Effector memory CD4-positive, alpha-beta T cell (primary cell): ENCODE data around the gene BATF.

Experiments used
- DNase-seq, 3 donors: peaks; one replicate each; pipeline ENCODE4 v3.0.0-alpha.2; 2020
- H3K27ac ChIP-seq: 2 replicates; pipeline ENCODE4 v1.7.0; 2013; ENCODE audit warnings: mild to moderate bottlenecking, low read length, moderate library complexity; ENCODE audit not compliant: insufficient read depth, poor library complexity, severe bottlenecking
- H3K27me3 ChIP-seq: replicated peaks from 2 replicates; pipeline ENCODE4 v1.7.0; 2013; ENCODE audit warnings: mild to moderate bottlenecking, low read length; ENCODE audit not compliant: insufficient read depth, control insufficient read depth, poor library complexity, severe bottlenecking
- H3K36me3 ChIP-seq: 2 replicates; pipeline ENCODE4 v1.7.0; 2013; ENCODE audit warnings: mild to moderate bottlenecking, low read length, moderate library complexity; ENCODE audit not compliant: control insufficient read depth, insufficient read depth
- H3K4me1 ChIP-seq: 2 replicates; pipeline ENCODE4 v1.7.0; 2013; ENCODE audit warnings: low read length, mild to moderate bottlenecking; ENCODE audit not compliant: control insufficient read depth, insufficient read depth, poor library complexity, severe bottlenecking
- H3K4me3 ChIP-seq: 2 replicates; pipeline ENCODE4 v1.7.0; 2013; ENCODE audit warnings: low read length, low read depth, mild to moderate bottlenecking; ENCODE audit not compliant: insufficient read depth, poor library complexity, severe bottlenecking
- H3K9me3 ChIP-seq: 2 replicates; pipeline ENCODE4 v1.7.0; 2013; ENCODE audit warnings: mild to moderate bottlenecking, low read length, moderate library complexity; ENCODE audit not compliant: control insufficient read depth

The BATF gene

GRCh38 chr14:75568140-75568539 lies 45.9 kb downstream of the BATF start:
- Histone ChIP-seq H3K27ac (no peak overlapping the region), H3K4me3 (no peak overlapping the region), H3K27me3 (no peaks in the 10 kb centered on the region), H3K36me3 (no peaks in the 10 kb centered on the region), H3K9me3 (no peaks in the 10 kb centered on the region), H3K4me1 (peaks cover 8% of the 10 kb centered on the region)
- no peak for DNase-seq

- Histone ChIP-seq H3K4me3 (no peak overlapping the region), H3K4me1 (peaks cover 8% of the 10 kb centered on the region), H3K27ac (no peak overlapping the region), H3K27me3 (no peaks in the 10 kb centered on the region), H3K9me3 (no peaks in the 10 kb centered on the region), H3K36me3 (no peaks in the 10 kb centered on the region)
- no peak for DNase-seq
Measured at GRCh38 chr14:75568791-75569190, 46.5 kb downstream of the BATF start.

- H3K9me3 ChIP-seq: no peaks in the 10 kb centered on the region
Measured at GRCh38 chr14:75570797-75571196, 48.5 kb downstream of the BATF start.

GRCh38 chr14:75572104-75572503 lies 49.8 kb downstream of the BATF start:
- H3K27me3 ChIP-seq: no peaks in the 10 kb centered on the region
- H3K4me1 ChIP-seq: no peaks in the 10 kb centered on the region
- H3K4me3 ChIP-seq: no peak overlapping the region
- H3K36me3 ChIP-seq: no peaks in the 10 kb centered on the region
- no peaks in the 10 kb centered on the region for H3K9me3 ChIP-seq
- DNase-seq: no peak
- H3K27ac ChIP-seq: no peak overlapping the region

More at GRCh38 chr14:75570797-75571196, 48.5 kb downstream of the BATF start:
- Histone ChIP-seq H3K27ac (no peak overlapping the region), H3K4me3 (no peak overlapping the region), H3K27me3 (no peaks in the 10 kb centered on the region), H3K36me3 (no peaks in the 10 kb centered on the region), H3K4me1 (peaks cover 8% of the 10 kb centered on the region)
- no peak for DNase-seq

GRCh38 chr14:75577090-75577489 lies 54.8 kb downstream of the BATF start:
- H3K4me1 ChIP-seq: peaks cover 10% of the 10 kb centered on the region
- H3K27ac ChIP-seq: no peak overlapping the region
- no peaks in the 10 kb centered on the region for H3K27me3 ChIP-seq
- H3K9me3 ChIP-seq: no peaks in the 10 kb centered on the region
- H3K4me3 ChIP-seq: no peak overlapping the region
- H3K36me3 ChIP-seq: no peaks in the 10 kb centered on the region
- no peak for DNase-seq

- no peaks in the 10 kb centered on the region for H3K9me3 ChIP-seq
- DNase-seq: peak; percentile 32 to 49 (median 49)
- H3K4me3 ChIP-seq: peak overlapping the region; percentile 68
- H3K4me1 ChIP-seq: peaks cover 10% of the 10 kb centered on the region
- H3K36me3 ChIP-seq: no peaks in the 10 kb centered on the region
- no peaks in the 10 kb centered on the region for H3K27me3 ChIP-seq
- peak overlapping the region; percentile 56 for H3K27ac ChIP-seq
Measured at GRCh38 chr14:75577729-75578101, 55.4 kb downstream of the BATF start.

- Histone ChIP-seq H3K4me3 (peak within 1 kb of the TSS; percentile 68), H3K9me3 (no peaks in the 10 kb centered on the region), H3K27me3 (no peaks in the 10 kb centered on the region), H3K36me3 (no peaks in the 10 kb centered on the region), H3K4me1 (peaks cover 10% of the 10 kb centered on the region), H3K27ac (peak within 1 kb of the TSS; percentile 56)
- peak; percentile 31 to 53 (median 48) for DNase-seq
Measured at GRCh38 chr14:75578102-75578785, 56.0 kb downstream of the BATF start, which contains the start of gene FLVCR2. FLVCR2 (plus strand) TSS chr14:75578620; CDS start chr14:75578973, 353 bp downstream.

- no peak for DNase-seq
- Histone ChIP-seq H3K4me3 (peak overlapping the region; percentile 68), H3K27me3 (no peaks in the 10 kb centered on the region), H3K9me3 (no peaks in the 10 kb centered on the region), H3K36me3 (no peaks in the 10 kb centered on the region), H3K27ac (no peak overlapping the region), H3K4me1 (peaks cover 10% of the 10 kb centered on the region)
Measured at GRCh38 chr14:75578786-75579337, 56.6 kb downstream of the BATF start.

GRCh38 chr14:75579338-75579864 lies 57.1 kb downstream of the BATF start:
- Histone ChIP-seq H3K9me3 (no peaks in the 10 kb centered on the region), H3K4me3 (peak overlapping the region; percentile 68), H3K36me3 (no peaks in the 10 kb centered on the region), H3K4me1 (peaks cover 10% of the 10 kb centered on the region), H3K27me3 (no peaks in the 10 kb centered on the region), H3K27ac (no peak overlapping the region)
- no peak for DNase-seq

GRCh38 chr14:75579882-75580281 lies 57.6 kb downstream of the BATF start:
- Histone ChIP-seq H3K4me1 (peaks cover 10% of the 10 kb centered on the region), H3K27ac (no peak overlapping the region), H3K27me3 (no peaks in the 10 kb centered on the region), H3K4me3 (no peak overlapping the region), H3K36me3 (no peaks in the 10 kb centered on the region), H3K9me3 (no peaks in the 10 kb centered on the region)
- DNase-seq: no peak
